Left cardiac atrium (tissue), 4 donors: ENCODE data around the gene COL6A2. TPM values are rescaled to one million over a fixed set of nuclear protein-coding genes. Genes with fewer than 3 reads are reported as not detected.
"Not testable (repeated sequence)": the region's sequence is repeated elsewhere in the genome, so short reads cannot be mapped to it uniquely, and the experiment has no call there.

Experiments used
- ATAC-seq, 2 donors: fragments of 200-7000 bp; cut with Tn5 transposase; one replicate each; pipeline ENCODE4 v1.9.1; 2020; ENCODE audit warnings: mild to moderate bottlenecking in 2 of 2, moderate library complexity in 2 of 2
- DNase-seq: peaks from one replicate; pipeline ENCODE4 v3.0.0-alpha.2; 2020
- intact Hi-C, 2 donors: fragments of 100-400 bp; cut with DNase I; formaldehyde crosslinking; loops; one replicate each; pipeline versions ENCODE4 v1.14.1 to v1.15.1; 2022 to 2023
- total RNA-seq, 2 donors: library from RNA; stranded (reverse); fragmentation: NEBNext Ultra II Directional; extraction: Animal tissue kit (Norgen Biotek cat#: 25700); gene quantifications; one replicate each; pipeline ENCODE4 v1.2.1, GENCODE V29; 2021
- donor health status: DM: no; HTN: yes; CAD: no.
- donor health status: DM: no; HTN: yes; CAD: no; lungs with severe emphysema.
- donor health status: DM: yes; HTN: yes; CAD: no.
- donor health status: Dilated cardiomyopathy.

COL6A2 gene
- total RNA-seq, 2 donors from 2014 or later: 330 to 350 TPM

GRCh38 chr21:46091631-46092025 lies 6.3 kb upstream of the COL6A2 start:
- DNase-seq (no peak), ATAC-seq (no peak)
- intact Hi-C loops: no loop called here

- ATAC-seq (peak; percentile 82 to 85), DNase-seq (peak; percentile 72)
- intact Hi-C loops: no loop called here
These were observed 5.7 kb upstream of the COL6A2 start for GRCh38 chr21:46092026-46092764.

- ATAC-seq (peak in 1 of 2 donors; percentile 5), DNase-seq (no peak)
- intact Hi-C loops: no loop called here
These were observed 4.9 kb upstream of the COL6A2 start for GRCh38 chr21:46092811-46093667.

GRCh38 chr21:46093668-46094400 lies 4.1 kb upstream of the COL6A2 start:
- DNase-seq (no peak), ATAC-seq (no peak)
- intact Hi-C loops: no loop called here

GRCh38 chr21:46094401-46095082 lies 3.4 kb upstream of the COL6A2 start:
- ATAC-seq: no peak
- DNase-seq: no peak
- intact Hi-C loops: loop anchor here (5.0 kb wide), 2 partner anchors 112 to 122 kb away; partner anchors contain the start of gene COL6A1 (in 1 of the 2)

- intact Hi-C loops: loop anchor here (5.0 kb wide), 2 partner anchors 113 to 123 kb away; partner anchors contain the start of gene COL6A1 (in 1 of the 2)
- ATAC-seq (no peak), DNase-seq (peak; percentile 35)
These were observed 2.7 kb upstream of the COL6A2 start for GRCh38 chr21:46095083-46095719.

- no peak for ATAC-seq
- no peak for DNase-seq
- intact Hi-C loops: loop anchor here (5.0 kb wide), 2 partner anchors 114 to 124 kb away; partner anchors contain the start of gene COL6A1 (in 1 of the 2)
These were observed 1.9 kb upstream of the COL6A2 start for GRCh38 chr21:46095814-46096595.

- no peak for DNase-seq
- ATAC-seq: no peak
- intact Hi-C loops: loop anchor here (5.0 kb wide), 2 partner anchors 114 to 124 kb away; partner anchors contain the start of gene COL6A1 (in 1 of the 2)
These were observed 1.1 kb upstream of the COL6A2 start for GRCh38 chr21:46096596-46097335.

GRCh38 chr21:46098303-46099141 lies 610 bp downstream of the COL6A2 start:
- DNase-seq: peak; percentile 55
- intact Hi-C loops: loop anchor here (5.0 kb wide), 2 partner anchors 116 to 126 kb away; partner anchors contain the start of gene COL6A1 (in 1 of the 2)
- peak; percentile 55 to 70 for ATAC-seq

- intact Hi-C loops: loop anchor here (5.0 kb wide), 2 partner anchors 117 to 127 kb away; partner anchors contain the start of gene COL6A1 (in 1 of the 2)
- peak in 1 of 2 donors; percentile 51 for ATAC-seq
- DNase-seq: peak; percentile 50
These were observed 1.6 kb downstream of the COL6A2 start for GRCh38 chr21:46099476-46099875.

GRCh38 chr21:46100020-46100419 lies 2.1 kb downstream of the COL6A2 start:
- ATAC-seq (no peak), DNase-seq (peak; percentile 25)
- intact Hi-C loops: loop anchor here in 1 of 2 donors (5.0 kb wide), 1 partner anchor 128 kb away; no protein-coding TSS in a partner anchor

- no peak for ATAC-seq
- intact Hi-C loops: loop anchor here in 1 of 2 donors (5.0 kb wide), 1 partner anchor 128 kb away; no protein-coding TSS in a partner anchor
- no peak for DNase-seq
These were observed 2.5 kb downstream of the COL6A2 start for GRCh38 chr21:46100426-46100825.

GRCh38 chr21:46100906-46101305 lies 3.0 kb downstream of the COL6A2 start:
- no peak for ATAC-seq
- DNase-seq: no peak
- intact Hi-C loops: loop anchor here in 1 of 2 donors (5.0 kb wide), 1 partner anchor 129 kb away; no protein-coding TSS in a partner anchor

- DNase-seq: no peak
- intact Hi-C loops: loop anchor here in 1 of 2 donors (5.0 kb wide), 1 partner anchor 132 kb away; no protein-coding TSS in a partner anchor
- ATAC-seq: no peak
These were observed 6.2 kb downstream of the COL6A2 start for GRCh38 chr21:46104104-46104503.

GRCh38 chr21:46107376-46107775 lies 9.5 kb downstream of the COL6A2 start:
- DNase-seq, ATAC-seq, intact Hi-C loops: not testable (repeated sequence)
